Measurements from ENCODE around the gene TWIST1. TPM values are rescaled to one million over a fixed set of nuclear protein-coding genes. Genes with fewer than 3 reads are reported as not detected.

TWIST1 gene
- total RNA-seq, 2 donors from 2014 or later, result 3.2 to 5.4 TPM

Other genes starting within 250 kb of the TWIST1 start
- not detected for gene FERD3L, start 27.8 kb upstream of the TWIST1 start, total RNA-seq